Lung microvascular endothelial cell (primary cell): ENCODE data around the gene THSD4. TPM values are rescaled to one million over a fixed set of nuclear protein-coding genes. Genes with fewer than 3 reads are reported as not detected.

Source experiments
- DNase-seq, 2 donors: peaks; one replicate each; pipeline versions ENCODE4 v3.0.0 to v3.0.0-alpha.2; 2010; ENCODE audit warnings: low read depth in 2 of 2
- total RNA-seq: library from RNA; depleted of rRNA; stranded (reverse); fragments of >200 nt; gene quantifications from 2 replicates; pipeline ENCODE4 v1.2.1, GENCODE V29; 2014

The THSD4 gene
- total RNA-seq, 1 donor from 2014 or later, result 20.2 TPM

GRCh38 chr15:71603379-71603778 is 488.1 kb downstream of the THSD4 start:
- no peak for DNase-seq

- DNase-seq, result no peak
These were observed 492.1 kb downstream of the THSD4 start for GRCh38 chr15:71607383-71607782.

- no peak for DNase-seq
These were observed 495.7 kb downstream of the THSD4 start for GRCh38 chr15:71610728-71611552.

GRCh38 chr15:71611553-71612396 is 496.5 kb downstream of the THSD4 start:
- DNase-seq, result no peak

- no peak for DNase-seq
These were observed 497.1 kb downstream of the THSD4 start for GRCh38 chr15:71612397-71612722.

GRCh38 chr15:71612869-71613268 is 497.6 kb downstream of the THSD4 start:
- DNase-seq, result no peak

- DNase-seq, result no peak
These were observed 507.8 kb downstream of the THSD4 start for GRCh38 chr15:71623111-71623510.

- no peak for DNase-seq
These were observed 511.4 kb downstream of the THSD4 start for GRCh38 chr15:71626596-71627088.

GRCh38 chr15:71627188-71627587 is 511.9 kb downstream of the THSD4 start:
- no peak for DNase-seq

GRCh38 chr15:71627604-71628003 is 512.3 kb downstream of the THSD4 start:
- DNase-seq, result no peak

- no peak for DNase-seq
These were observed 513.9 kb downstream of the THSD4 start for GRCh38 chr15:71628988-71629770.

GRCh38 chr15:71629781-71630474 is 514.7 kb downstream of the THSD4 start:
- DNase-seq, result no peak

GRCh38 chr15:71630475-71630809 is 515.2 kb downstream of the THSD4 start:
- DNase-seq, result no peak

- DNase-seq, result no peak
These were observed 517.4 kb downstream of the THSD4 start for GRCh38 chr15:71632576-71633195.

GRCh38 chr15:71634820-71635560 is 519.7 kb downstream of the THSD4 start:
- DNase-seq, result peak; percentile 85 to 90

GRCh38 chr15:71635735-71636134 is 520.5 kb downstream of the THSD4 start:
- no peak for DNase-seq

GRCh38 chr15:71638876-71639275 is 523.6 kb downstream of the THSD4 start:
- no peak for DNase-seq

- DNase-seq, result no peak
These were observed 524.2 kb downstream of the THSD4 start for GRCh38 chr15:71639471-71639870.

GRCh38 chr15:71643918-71644317 is 528.6 kb downstream of the THSD4 start:
- DNase-seq, result no peak
